NCI-H146 (cell line): ENCODE data around the gene MYO10.

ENCODE experiments used
- DNase-seq: peaks from one replicate; lab custom pipeline; 2025; lab: John Stamatoyannopoulos, UW

The MYO10 gene

DNA sequence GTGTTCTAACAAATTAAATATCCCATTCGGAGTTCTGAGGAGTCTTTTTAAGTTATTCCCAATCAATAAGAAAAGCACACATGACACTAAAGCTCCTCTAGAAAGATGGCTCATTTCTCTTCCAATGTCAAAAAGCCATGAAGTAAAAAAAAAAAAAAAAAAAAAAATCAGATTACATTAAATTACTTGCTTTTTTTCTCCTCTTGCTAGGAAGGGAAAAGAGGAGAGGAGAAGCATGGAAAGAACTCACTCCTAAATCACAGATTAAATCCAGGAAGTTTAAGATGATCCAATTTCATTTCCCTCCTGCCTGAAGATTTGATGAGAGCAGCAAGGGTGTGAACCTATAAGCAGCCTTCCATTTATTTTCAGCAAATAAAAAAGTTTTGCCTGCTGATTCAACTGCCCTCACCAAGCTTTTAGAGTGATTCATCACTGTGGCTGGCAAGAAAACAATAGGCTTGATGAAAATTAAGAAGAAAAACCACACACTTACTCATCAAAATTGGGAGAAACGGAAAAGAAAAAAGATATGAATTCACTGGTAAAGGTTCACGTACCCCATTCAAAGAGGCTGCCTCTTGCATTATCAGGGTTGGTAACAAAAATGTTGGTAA is 19.7 kb downstream of the MYO10 start:
- no peak for DNase-seq

DNA sequence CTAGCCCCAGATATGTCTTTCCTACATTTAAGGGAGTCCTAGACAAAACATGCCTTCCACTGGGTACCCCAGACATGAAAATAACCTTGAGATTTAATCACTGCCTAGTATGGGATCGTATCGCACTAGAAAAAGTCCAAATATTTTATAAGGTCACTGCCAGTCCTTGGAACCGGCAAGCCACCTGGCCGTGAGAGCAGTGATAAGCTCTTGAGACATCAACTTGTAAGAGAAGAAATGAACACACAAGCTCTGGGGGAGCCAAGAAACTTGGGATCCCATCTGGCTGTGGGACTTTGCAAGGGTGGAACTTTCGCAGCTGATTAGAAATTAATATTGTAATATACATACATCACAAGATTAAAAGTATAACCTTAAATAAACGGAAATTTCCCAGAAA is 21.5 kb downstream of the MYO10 start:
- DNase-seq, result no peak

DNA sequence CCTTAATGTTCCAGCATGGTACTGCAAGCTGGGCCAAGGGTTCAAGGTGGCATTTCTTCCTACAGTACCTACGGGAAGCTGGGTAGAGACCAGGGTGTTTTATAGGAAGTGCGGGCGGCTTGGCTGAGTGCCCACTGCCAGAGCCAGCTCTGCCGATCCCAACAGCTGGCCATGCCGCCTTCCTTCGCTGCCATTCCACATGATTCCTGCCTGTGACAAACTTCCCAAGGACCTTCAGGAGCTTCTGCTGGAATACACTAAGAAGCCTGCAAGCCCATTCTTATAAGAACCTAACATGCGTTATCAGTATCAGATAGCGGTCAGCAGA is 22.0 kb downstream of the MYO10 start:
- no peak for DNase-seq

DNA sequence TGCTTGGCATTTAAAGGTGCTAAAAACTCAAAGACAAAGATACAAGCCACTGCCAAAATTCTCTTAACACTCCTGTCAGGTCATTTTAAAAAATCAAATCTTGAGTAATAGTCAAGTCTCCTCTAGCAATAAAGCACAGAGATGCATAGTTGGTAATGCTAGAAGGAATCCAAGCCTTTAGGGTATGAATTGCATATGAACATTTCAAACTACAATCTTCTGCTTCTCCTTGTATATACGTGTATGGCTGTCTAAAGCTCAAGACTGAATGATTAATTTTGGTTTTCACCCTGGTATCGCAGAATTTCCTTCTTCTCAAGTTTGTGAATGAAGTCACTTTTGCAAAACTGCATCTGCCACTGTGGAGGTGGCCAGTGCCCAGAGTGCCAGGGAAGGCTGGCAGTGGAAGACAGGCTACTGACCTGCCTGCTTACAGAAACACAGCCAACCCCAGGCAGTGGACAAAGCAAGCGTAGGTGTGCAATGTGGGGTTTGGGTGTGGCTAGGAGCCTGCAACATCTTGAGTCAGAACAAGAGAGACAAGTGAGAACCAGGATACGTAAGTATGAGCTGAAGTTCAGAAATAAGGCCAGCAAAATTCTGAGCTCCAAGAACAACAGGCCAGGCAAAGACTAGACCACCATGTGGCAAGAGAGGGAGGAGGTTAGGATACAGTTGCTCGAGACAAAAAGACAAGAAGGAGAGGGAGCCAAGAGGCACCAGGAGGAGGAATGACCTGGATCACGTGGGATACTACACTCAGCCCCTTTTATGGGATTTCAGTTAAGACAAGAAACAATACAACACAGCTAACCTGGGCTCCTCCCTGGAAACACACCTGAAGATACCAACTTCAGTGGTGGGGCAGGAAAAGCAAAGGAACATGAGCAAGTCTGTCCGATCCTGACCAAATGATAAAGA is 22.6 kb downstream of the MYO10 start:
- no peak for DNase-seq

DNA sequence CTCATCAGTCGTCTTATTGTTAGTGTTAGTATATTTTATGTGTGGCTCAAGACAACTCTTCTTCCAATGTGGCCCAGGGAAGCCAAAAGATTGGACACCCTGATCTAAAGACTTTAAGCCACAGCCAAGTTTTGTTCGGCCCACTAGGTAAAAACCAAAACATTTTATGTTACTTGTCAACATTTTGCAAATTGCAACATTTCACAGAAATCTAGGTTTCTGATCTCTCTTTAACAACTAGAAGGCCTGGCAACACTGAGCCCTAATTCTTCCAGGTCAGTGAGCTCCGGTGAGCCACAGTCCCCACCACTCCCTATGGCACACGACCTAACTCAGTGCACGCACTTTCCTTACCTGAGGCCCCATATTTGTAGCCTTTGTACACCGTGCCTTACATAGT is 24.0 kb downstream of the MYO10 start:
- no peak for DNase-seq

DNA sequence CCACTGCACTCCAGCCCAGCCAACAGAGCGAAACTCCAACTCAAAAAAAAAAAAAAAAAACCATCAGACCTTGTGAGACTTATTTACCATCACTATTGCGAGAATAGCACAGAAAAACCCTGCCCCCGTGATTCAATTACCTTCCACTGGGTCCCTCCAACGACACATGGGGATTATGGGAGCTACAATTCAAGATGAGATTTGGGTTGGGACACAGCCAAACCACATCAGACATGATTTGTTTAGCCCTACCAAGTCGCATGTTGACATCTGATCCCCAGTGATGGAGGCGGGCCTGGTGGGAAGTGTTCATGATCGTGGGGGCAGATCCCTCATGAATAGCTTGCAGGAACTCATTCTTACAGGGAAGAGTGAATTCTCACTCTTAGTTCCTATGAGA is 26.6 kb downstream of the MYO10 start:
- DNase-seq, result no peak

DNA sequence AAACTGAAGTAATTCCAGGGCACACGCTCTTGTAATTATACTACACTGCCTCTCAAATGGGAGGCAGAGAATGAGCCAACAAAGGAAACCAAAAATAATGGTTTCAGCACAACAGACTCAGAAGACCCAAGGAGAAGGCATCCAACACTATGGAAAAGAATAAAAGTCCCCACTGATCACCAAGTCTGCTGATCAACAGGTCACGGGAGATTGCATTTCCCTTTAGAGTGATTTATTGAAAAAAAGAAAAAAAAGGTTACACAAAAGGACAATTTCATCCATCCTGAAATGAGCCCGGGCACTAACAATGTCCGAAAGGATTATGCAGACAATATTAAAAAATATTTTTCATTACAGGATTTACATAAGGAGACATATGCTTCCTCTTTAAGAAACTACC is 28.8 kb downstream of the MYO10 start:
- no peak for DNase-seq

DNA sequence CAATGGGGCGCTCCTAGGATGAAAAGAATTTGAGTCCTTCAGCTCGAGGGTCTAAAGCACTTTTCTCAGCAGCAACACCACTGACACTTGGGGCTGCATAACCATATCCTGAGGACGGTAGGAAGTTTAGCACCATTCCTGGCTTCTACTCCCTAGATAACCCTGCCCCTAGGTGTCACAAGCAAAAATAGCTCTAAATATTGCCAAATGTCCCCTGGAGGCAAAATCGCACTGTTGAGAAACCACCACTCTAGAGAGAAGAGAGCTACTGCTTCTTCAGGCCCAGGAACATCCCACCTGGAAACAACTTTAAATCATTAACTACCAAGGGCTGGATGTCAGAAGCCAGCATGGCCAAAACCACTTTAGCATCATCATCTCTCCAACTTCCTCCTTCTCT is 29.8 kb downstream of the MYO10 start:
- DNase-seq, result no peak

DNA sequence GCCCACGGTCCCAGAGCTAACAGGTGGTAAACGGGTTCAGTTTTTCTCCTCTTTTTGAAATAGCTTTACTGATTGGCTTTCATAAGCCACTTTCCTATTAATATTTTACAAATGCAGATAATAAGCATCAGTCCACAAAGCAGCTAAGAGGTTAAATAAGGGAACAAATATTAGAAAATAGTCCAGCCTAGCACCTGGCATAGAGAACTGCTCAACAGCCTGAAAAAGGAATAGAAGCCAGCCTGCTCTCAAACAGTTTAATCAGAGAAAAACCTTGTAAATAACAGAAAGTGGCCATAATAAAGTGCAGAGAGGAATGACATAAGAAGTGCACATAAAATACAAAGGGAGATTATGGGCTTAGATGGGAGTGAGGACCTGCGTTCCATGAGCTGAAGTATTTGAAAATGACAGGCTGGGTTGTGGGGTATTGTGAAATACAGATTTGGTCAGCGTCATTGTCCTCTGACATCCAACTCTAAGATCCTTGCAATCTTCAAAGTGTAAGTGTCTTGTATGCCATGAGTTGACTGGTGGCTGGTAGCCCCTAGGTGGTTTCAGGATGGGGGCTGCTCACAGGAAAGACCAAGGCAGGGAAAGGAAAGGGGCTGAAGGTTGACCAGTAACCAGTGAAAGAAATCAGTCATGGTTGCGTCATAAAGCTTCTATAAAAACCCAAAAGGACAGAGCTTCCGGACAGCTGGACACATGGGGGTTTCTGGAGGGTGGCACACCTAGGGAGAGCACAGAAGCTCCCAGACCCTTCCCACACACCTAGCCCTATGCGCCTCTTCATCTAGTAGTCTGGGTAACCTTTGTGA is 32.4 kb downstream of the MYO10 start:
- no peak for DNase-seq

DNA sequence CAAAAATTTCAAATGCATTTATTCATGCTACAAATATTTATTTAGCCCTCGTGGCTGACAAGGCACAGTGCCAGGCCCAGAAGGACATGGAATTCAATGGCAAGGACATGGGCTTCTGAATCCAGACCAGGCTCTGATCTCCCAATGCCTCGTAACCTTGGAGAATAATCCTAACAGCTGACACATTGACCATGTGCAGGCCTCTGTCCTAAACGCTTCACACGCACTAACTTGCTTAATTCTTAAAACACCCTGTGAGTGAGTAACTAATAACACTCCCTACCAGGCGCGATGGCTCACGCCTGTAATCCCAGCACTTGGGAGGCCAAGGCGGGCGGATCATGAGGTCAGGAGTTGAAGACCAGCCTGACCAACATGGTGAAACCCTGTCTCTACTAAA is 33.2 kb downstream of the MYO10 start:
- no peak for DNase-seq

DNA sequence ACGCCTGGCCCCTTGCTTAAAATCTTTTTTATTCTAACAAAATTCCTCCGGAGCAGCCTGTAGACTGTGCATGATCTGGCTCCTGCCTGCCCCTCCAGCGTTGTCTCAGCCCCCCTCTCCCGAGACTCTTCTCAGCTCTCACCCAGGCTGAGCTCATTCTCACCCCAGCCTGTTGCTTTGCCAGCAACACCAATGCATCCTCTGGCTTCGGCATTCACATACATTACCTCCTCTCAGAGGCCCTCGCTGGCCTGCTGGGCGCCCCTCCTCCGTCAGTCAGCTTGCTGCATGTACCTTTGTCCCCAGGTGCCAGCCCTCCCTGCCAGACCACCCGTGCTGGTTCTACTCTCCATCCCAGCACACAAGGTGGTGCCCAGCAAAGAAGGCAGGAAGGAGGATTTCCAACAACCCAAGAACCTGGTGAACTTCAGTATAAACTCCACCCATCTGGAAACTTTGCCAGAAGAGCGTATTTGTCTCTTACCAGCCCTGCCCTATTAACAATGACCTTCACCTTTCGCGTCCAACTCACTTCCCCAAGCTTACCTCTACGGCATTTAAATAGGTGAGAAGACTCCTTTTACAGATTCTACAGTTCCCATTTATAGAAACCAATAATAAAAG is 35.0 kb downstream of the MYO10 start:
- DNase-seq, result no peak

DNA sequence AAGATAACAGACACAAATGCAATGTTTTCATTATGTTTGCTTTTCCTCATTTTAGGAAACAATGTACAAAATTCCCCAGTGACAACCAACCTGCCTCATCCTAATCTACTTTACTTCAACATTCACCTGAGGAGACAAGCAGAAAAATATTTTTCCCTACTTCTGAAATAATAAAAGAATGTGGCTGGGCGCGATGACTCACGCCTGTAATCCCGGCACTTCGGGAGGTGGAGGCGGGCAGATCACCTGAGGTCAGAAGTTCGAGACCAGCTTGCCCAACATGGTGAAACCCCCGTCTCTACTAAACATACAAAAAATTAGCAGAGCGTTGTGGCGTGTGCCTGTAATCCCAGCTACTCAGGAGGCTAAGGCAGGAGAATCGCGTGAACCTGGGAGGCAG is 36.9 kb downstream of the MYO10 start:
- DNase-seq, result no peak

DNA sequence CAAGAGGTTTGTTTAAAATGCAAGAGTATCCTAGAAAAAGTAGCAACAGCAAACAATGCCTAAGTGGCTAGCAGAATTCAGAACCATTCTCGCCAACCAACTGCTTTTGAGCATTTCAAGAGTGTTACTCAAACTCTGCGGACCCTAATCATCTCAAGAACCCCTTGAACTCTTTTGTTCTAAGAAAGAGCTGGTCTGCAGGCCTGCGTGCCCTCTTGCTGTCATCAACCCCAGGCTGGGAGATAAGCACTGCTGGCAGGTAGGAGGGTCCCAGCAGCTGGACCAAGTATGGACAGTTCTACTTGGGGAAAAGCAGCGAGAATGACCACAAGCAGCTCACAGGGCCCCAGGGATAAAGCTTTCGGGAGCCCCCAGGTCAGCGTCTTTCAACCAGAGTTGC is 38.3 kb downstream of the MYO10 start:
- no peak for DNase-seq

DNA sequence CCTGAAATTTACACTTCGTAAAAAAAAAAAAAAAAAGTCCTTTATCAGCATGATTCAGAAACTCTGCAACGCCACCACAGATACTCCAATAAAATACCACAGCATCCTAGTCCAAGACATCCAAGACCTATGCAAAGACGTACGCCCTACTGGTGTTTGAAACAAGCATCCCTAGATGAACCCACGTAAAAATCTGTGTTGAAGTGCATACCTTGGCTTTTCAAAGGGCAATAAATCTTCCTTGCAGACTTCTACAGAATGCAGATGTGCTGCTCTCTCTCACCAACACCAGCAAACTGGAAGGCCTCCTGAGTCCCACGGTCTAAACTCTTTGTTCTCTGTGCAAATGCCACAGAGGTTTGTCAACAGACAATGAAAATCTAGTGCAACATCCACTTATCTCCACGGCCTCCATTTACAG is 38.8 kb downstream of the MYO10 start:
- DNase-seq, result peak; percentile 11

DNA sequence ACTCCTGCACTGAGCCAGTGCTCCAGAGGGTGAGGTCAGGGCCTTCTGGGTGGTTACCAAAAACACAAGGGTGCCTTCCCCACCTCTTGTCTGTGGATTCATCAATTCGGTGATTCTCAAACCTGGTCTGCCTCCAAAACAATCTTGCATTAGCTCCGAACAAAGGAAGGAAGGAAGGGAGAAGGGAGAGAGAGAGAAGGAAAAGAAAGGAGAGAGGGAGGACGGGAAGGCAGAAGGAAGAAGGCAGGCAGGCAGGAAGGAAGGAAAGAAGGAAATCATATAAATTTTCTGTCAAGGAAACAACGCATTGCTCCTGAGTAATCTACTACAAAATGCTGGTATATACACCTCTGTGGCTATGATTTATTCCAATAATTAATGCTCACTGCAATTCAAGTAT is 39.3 kb downstream of the MYO10 start:
- no peak for DNase-seq

DNA sequence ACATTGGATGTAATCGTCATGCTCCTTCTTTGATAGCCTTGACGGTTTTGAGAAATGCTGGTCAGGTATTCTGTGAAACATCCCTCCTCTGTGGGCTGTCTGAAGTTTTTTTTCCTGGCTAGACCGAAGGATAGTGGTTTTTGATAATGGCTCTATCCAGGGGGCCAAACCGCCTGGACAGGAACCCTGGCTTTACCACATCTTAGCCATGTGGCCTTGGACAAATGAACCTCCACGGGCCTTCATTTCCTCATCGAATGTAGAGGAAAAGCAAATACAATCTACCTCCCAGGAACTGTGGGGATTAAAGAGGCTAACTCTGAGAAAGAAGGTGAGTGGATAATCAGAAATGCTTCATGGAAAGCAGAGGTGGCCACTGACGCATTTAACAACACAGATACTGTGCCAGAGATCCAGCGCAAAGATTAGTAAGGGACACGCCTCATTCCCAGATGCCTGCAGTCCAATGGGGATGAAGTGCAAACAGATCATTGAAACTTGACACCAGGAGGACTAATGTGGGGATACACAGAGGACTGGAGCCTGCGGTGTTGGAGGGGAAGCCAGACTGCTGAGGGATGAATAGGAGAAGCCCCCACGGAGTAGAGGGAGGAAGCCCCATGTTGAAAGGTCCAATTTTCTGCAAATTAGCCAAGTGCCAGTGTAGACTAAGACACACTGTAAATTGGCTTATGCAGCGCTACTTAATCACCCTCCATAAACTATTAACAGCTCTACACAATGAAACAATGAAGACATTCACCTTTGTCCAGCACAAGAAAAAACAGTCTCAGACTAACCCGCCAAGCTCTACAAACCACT is 41.6 kb downstream of the MYO10 start:
- peak; percentile 91 for DNase-seq

DNA sequence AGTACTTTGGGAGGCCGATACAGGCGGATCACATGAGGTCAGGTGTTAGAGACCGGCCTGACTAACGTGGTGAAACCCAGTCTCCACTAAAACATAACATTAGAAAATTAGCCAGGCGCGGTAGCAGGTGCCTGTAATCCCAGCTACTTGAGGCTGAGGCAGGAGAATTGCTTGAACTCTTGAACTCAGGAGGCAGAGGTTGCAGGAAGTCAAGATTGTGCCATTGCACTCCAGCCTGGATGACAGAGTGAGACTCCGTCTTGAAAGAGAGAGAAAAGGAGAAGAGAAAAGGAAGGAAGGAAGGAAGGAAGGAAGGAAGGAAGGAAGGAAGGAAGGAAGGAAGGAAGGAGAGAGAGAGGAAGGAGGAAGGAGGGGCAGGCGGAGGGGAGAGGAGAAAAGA is 45.1 kb downstream of the MYO10 start:
- DNase-seq, result no peak

DNA sequence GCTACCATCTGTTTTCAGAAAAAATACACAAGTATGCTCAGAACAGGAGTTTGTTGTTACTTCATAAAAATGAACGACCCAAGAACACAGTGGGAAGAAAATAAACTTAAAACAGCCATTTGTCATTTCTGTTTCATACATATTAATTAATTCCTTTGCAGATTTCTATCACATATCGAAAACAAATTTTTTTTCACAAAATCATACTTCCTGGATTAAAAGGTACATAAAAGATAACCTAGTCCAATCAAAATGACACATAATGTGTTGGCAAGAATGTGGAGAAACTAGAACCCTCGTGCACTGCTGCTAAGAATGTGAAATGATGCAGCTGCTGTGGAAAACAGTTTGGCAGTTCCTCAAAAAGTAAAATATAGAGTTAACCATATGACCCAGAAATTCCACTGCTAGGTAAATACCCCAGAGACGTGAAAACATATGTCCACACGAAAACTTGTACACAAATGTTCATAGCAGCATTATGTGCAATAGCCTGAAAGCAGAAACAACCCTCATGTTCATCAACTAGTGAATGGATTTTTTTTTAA is 46.0 kb downstream of the MYO10 start:
- no peak for DNase-seq

DNA sequence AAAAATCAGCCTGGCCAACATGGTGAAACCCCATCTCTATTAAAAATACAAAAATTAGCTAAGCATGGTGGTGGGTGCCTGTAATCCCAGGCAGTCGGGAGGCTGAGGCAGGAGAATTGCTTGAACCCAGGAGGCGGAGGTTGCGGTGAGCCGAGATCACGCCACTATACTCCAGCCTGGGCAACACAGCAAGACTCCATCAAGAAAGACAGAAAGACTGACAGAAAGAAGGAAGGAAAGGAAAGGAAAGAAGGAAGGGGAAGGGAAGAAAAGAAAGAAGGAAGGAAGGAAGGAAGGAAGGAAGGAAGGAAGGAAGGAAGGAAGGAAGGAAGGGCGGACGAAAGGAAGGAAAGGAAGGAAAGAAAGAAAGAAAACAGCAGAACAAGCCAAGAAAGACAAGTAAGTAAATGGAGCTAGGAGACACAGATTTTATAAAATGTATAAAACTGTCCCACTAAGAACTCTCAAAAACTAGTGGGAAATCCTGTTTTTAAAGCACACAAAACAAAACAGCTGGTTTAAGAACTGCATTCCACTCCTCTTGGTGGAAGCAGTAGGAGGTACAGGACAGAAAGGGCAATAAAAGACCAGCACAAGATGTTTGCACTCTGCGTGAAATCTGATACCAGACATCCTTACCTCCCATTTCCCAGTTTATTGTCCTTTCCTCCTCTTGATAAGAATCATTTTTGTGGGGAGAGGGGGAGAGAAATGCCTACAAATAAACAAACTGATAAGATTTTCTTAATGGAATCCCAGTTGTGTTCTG is 46.7 kb downstream of the MYO10 start:
- DNase-seq, result peak; percentile 52

DNA sequence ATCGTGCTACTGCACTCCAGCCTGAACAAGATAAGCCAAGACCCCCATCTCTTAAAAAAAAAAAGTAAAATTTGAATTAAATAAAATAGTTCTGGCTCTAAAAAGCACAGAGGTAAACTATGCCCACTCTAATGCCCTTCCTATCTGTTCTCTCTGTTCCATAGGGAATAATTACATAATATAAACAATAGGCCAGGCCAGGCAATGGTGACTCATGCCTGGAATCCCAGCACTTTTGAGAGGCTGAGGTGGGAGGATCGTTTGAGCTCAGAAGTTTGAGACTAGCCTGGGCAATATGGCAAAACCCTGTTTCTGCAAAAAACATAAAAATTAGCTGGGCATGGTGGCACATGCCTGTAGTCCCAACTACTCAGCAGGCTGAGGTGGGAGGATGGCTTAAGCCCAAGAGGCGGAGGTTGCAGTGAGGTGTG is 47.4 kb downstream of the MYO10 start:
- no peak for DNase-seq
